ENCODE data around the gene RCVRN.
A peak's percentile ranks its signal among the peaks of the same experiment; 100 is the strongest.
"Not testable (repeated sequence)": the region's sequence is repeated elsewhere in the genome, so short reads cannot be mapped to it uniquely, and the experiment has no call there.

RCVRN gene

GRCh38 chr17:9922012-9922848 is 17.2 kb upstream of the RCVRN start:
- DNase-seq (ENCODE audit: low read depth), result no peak

DNA sequence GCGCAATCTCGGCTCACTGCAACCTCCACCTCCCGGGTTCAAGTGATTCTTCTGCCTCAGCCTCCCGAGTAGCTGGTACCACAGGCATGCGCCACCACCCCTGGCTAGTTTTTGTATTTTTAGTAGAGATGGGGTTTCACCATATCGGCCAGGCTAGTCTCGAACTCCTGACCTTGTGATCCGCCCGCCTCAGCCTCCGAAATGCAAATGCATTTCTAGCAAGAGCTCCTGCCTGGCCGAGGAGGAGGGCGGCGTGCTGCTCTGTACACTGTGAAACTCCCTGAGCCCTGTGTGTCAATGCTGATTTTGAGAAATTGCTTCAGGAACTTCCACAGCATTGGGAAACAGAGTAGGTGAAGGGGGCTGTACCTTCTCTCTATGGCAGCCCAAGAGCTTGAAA is 16.1 kb upstream of the RCVRN start:
- DNase-seq (ENCODE audit: low read depth), result not testable (repeated sequence)

- no peak for DNase-seq (ENCODE audit: low read depth)
These were observed 13.8 kb upstream of the RCVRN start for GRCh38 chr17:9918804-9919352.

- DNase-seq (ENCODE audit: low read depth), result no peak
These were observed 13.3 kb upstream of the RCVRN start for GRCh38 chr17:9918352-9918751.

DNA sequence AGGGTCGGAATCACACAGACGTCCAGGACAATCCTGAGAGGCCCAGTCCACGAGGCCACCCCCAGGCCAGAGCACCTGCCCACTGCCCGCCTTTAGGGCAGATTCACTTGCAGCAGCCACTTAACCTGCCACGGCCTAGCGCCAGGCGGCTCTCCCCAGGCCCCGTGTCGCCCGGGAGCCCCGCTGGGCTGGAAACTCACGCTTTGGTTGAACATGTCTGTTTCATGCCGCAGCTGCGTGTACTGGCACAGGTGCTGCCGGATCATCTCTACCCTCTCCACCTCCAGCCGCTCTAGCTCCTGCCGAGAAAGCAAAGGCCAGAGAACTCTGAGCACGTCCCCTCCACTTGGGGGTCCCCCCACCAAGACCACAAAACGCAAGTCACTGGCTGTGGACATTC is 12.7 kb upstream of the RCVRN start:
- DNase-seq (ENCODE audit: low read depth), result no peak

GRCh38 chr17:9917131-9917530 is 12.1 kb upstream of the RCVRN start:
- no peak for DNase-seq (ENCODE audit: low read depth)

- DNase-seq (ENCODE audit: low read depth), result no peak
These were observed 11.0 kb upstream of the RCVRN start for GRCh38 chr17:9916108-9916507.

DNA sequence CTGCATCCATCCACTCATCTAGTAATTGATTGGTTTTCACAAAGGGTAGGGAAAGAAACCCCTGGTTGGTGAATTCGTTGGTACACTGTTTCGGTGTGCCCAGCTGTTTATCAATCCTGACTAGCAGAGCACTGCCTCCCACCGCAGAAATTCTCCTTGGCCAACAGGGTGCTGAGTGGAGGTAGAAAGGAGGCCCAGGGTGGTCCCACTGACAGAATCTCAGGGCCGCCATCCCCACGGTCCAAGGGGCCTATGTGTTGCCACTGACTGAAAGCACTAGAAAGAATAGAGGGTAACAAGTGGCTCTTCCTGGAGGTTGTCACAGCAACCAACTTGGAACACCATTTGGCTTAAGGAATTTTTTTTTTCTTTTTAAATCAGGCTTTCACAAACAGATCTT is 8.4 kb upstream of the RCVRN start:
- DNase-seq (ENCODE audit: low read depth), result no peak

- DNase-seq (ENCODE audit: low read depth), result no peak
These were observed 7.3 kb upstream of the RCVRN start for GRCh38 chr17:9912121-9913099.

GRCh38 chr17:9911089-9911488 is 6.0 kb upstream of the RCVRN start:
- no peak for DNase-seq (ENCODE audit: low read depth)

- no peak for DNase-seq (ENCODE audit: low read depth)
These were observed 3.6 kb upstream of the RCVRN start for GRCh38 chr17:9908649-9909042.

GRCh38 chr17:9907883-9908648 is 3.0 kb upstream of the RCVRN start:
- no peak for DNase-seq (ENCODE audit: low read depth)

GRCh38 chr17:9907131-9907530 is 2.1 kb upstream of the RCVRN start:
- no peak for DNase-seq (ENCODE audit: low read depth)

DNA sequence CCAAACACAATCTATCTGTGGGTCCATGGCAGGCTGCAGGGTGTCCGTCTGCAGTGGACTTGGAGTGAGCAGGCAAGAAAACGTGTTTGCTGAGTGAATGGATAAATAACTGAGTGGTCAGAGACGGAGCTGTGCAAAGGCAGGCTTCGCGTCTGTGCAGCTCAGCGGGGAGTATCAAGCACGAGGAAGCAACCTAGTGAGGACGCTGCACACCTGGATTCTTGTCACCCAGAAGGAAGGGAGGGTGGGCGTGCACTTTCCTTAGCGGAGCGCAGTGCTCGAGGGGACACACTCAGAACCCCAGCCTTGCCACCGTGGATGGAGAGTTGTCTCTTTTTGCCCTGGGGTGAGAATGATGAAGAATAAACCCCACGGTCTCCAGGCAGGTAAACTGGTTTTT is 1.5 kb upstream of the RCVRN start:
- DNase-seq (ENCODE audit: low read depth), result no peak

DNA sequence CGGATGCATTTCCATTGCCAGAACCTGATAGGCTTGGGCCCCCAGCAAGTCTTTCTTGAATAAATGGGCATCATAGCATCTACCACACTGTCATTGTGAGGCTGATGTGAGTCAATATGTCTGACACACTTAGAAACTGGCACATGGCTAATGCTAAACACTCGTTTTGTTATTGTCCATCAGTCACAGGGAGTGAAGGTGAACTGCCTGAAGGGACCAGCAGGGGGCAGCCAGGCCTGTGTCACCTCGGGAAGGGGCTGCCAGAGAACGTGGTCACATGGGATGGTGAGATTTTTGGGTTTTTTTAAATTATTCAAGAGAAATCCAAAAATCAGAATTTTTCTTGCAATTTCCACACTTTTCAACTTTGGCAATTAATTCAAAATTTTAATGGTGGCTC is 831 bp upstream of the RCVRN start:
- DNase-seq (ENCODE audit: low read depth), result peak; percentile 18

DNA sequence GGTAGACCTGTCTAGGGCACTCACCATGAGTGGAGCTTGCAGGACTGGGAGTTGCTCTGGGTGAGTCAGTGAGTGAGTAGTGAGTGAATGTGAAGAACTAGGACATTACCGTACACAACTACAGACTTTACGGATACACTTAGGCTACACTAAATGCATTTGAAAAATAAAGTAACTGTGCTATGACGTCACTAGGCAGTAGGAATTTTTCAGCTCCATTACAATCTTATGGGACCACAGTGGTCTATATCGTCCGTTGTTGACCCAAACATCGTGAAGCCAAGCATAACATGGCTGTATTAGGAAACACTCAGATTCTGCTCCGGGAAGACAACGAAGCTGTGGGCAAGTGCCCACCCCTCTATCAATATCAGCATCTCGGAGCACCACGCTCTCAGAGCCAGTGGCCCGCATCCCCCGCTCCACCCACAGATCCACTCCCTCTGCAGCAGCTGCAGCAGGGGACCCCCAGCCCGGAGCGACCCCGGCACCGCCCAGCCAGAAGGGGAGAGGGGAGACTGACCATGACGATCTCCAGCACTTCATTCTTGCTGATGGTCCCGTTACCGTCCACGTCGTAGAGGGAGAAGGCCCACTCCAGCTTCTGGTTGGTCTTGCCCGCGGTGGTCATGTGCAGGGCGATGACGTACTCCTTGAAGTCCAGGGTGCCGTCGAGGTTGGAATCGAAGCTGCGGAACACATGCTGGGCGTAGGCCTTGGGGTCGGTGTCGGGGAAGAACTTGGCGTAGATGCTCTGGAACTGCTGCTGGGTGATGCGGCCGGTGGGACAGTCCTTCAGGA is 594 bp downstream of the RCVRN start:
- DNase-seq (ENCODE audit: low read depth), result no peak

DNA sequence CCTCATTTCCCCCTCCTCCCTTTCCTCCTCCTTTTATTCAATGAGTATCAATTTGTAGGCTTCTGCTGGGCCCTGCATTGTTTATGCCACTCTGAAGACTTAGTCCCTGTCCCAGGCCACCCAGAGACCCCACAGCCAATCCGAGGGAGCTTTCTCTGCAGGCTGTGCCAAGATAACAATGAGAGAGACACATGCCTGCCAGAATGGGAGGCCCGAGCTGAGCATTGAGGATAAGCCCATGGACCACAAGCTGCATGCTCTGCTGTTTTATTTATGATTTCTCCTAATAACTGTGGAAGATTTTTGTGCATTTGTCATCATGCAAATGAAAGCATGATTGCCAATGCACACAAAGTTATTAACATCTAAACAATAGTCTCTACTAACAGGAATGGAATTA is 3.0 kb downstream of the RCVRN start:
- no peak for DNase-seq (ENCODE audit: low read depth)

DNA sequence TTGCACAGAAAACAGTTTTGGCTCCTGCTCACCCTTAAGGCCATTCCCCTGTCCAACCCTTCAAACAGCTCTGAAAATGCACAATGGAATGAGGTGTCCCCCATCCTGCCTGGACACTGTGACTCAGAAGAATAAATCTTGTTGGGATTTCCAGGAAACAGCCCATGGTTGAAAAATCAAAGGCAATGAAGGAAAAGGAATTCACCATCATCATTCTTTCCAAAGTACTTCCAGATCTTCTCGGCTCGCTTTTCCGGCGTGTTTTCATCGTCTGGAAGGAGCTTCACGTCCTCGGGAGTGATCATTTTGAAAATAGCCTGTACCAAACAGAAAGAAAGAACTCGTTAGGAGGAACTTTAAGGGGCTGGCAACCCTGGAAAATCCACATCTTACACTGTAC is 4.3 kb downstream of the RCVRN start:
- DNase-seq (ENCODE audit: low read depth), result peak; percentile 56

GRCh38 chr17:9900044-9900594 is 5.0 kb downstream of the RCVRN start:
- peak; percentile 5 for DNase-seq (ENCODE audit: low read depth)

GRCh38 chr17:9899280-9900043 is 5.6 kb downstream of the RCVRN start:
- no peak for DNase-seq (ENCODE audit: low read depth)

Data from ELR (cell line).